GM12878 (cell line): ENCODE data around the gene ADGRG4. TPM values are rescaled to one million over a fixed set of nuclear protein-coding genes. Genes with fewer than 3 reads are reported as not detected.

Source experiments
- ATAC-seq: fragments of 200-7000 bp; cut with Tn5 transposase; 3 replicates; pipeline ENCODE4 v1.9.1; 2020; ENCODE audit warnings: mild to moderate bottlenecking, moderate library complexity
- BruUV-seq: library from RNA; stranded (reverse); fragments of 400-500 nt; replicated peaks from 2 replicates; lab custom pipeline; 2021; lab: Mats Ljungman, UMichigan
- CTCF ChIA-PET: fragments of 300-600 bp; sonication (Branson Sonifier 250); formaldehyde crosslinking; extraction: SDS; loops from one replicate; lab custom pipeline; 2021; ENCODE audit warnings: inconsistent platforms; lab: Yijun Ruan, JAX
- POLR2A ChIA-PET: fragments of 350-600 bp; formaldehyde crosslinking; extraction: SDS; loops from one replicate; lab custom pipeline; 2021; ENCODE audit warnings: inconsistent platforms; lab: Charles Lee
- RAD21 ChIA-PET: fragments of 300-600 bp; sonication (Branson Sonifier 250); formaldehyde crosslinking; loops from one replicate; lab custom pipeline; 2023; ENCODE audit warnings: antibody characterized with exemption; ENCODE audit not compliant: unreplicated experiment; lab: Charles Lee
- SMC1A ChIA-PET: fragments of 300-600 bp; sonication (Branson Sonifier 250); formaldehyde crosslinking; loops from one replicate; lab custom pipeline; 2023; ENCODE audit not compliant: unreplicated experiment, uncharacterized antibody; lab: Charles Lee
- DNase-seq: peaks from one replicate; pipeline ENCODE4 v3.0.0-alpha.2; 2011; ENCODE audit warnings: low read depth, low spot score
- FAIRE-seq: peaks from 3 replicates; lab custom pipeline; 2011; peaks lifted over from hg19 to GRCh38; lab: Jason Lieb, UNC
- H2AFZ ChIP-seq: 2 replicates; pipeline ENCODE4 v1.6.0; 2011; ENCODE audit warnings: low read depth, low read length, control low read depth; ENCODE audit not compliant: control insufficient read depth
- H3K27ac ChIP-seq: 2 replicates; pipeline ENCODE4 v1.5.1; 2011; ENCODE audit warnings: control low read depth; ENCODE audit not compliant: control insufficient read depth, insufficient read depth
- H3K27me3 ChIP-seq, 2 experiments: replicated peaks in 1 of 2; 2 replicates each; pipeline versions ENCODE4 v1.6.0 to v1.6.1; 2011; ENCODE audit warnings: low read length in 1 of 2; ENCODE audit not compliant: control insufficient read depth in 2 of 2, insufficient read depth in 2 of 2
- H3K36me3 ChIP-seq, 2 experiments: 2 replicates each; pipeline ENCODE4 v1.5.1; 2011; ENCODE audit warnings: low read length in 1 of 2; ENCODE audit not compliant: control insufficient read depth in 2 of 2, insufficient read depth in 2 of 2
- H3K4me1 ChIP-seq: 2 replicates; pipeline ENCODE4 v1.6.1; 2011; ENCODE audit warnings: mild to moderate bottlenecking, low read length, moderate library complexity, mixed read lengths; ENCODE audit not compliant: control insufficient read depth, insufficient read depth
- H3K4me2 ChIP-seq: 2 replicates; pipeline ENCODE4 v1.6.0; 2011; ENCODE audit warnings: control low read depth; ENCODE audit not compliant: control insufficient read depth, insufficient read depth
- H3K4me3 ChIP-seq: fragments of 200-600 bp; sonication (generic); 2 replicates; pipeline ENCODE4 v1.5.1; 2016
- H3K79me2 ChIP-seq: 2 replicates; pipeline ENCODE4 v1.6.0; 2011; ENCODE audit warnings: low read length; ENCODE audit not compliant: control insufficient read depth, insufficient read depth
- H3K9ac ChIP-seq: 2 replicates; pipeline ENCODE4 v1.8.0; 2011; ENCODE audit warnings: low read length, control low read depth, mixed read lengths; ENCODE audit not compliant: control insufficient read depth, insufficient read depth
- H3K9me3 ChIP-seq: replicated peaks from 3 replicates; pipeline ENCODE4 v1.5.1; 2011; ENCODE audit warnings: mild to moderate bottlenecking, low read length; ENCODE audit not compliant: control insufficient read depth, insufficient read depth
- H4K20me1 ChIP-seq: 2 replicates; pipeline ENCODE4 v1.6.0; 2011; ENCODE audit not compliant: control insufficient read depth, insufficient read depth
- ELK1 ChIP-seq: IDR thresholded peaks from 2 replicates; pipeline ENCODE4 v1.6.1; 2012; ENCODE audit warnings: low read depth, low read length, improper control_type of control experiment
- POLR2AphosphoS5 ChIP-seq: IDR thresholded peaks from 2 replicates; pipeline ENCODE4 v1.6.1; 2011; ENCODE audit warnings: mild to moderate bottlenecking, low read length, inconsistent platforms
- RBBP5 ChIP-seq: fragments of 200-600 bp; sonication (generic); conservative IDR thresholded peaks from 2 replicates; pipeline ENCODE4 v1.6.1; 2016
- RUNX3 ChIP-seq: IDR thresholded peaks from 2 replicates; pipeline ENCODE4 v1.6.1; 2012; ENCODE audit warnings: low read length, inconsistent platforms
- SMARCA5 ChIP-seq: fragments of 450-650 bp; IDR thresholded peaks from 2 replicates; pipeline ENCODE4 v1.6.1; 2017; ENCODE audit warnings: mild to moderate bottlenecking
- ZNF592 ChIP-seq: fragments of 450-650 bp; IDR thresholded peaks from 2 replicates; pipeline ENCODE4 v1.6.1; 2017; ENCODE audit warnings: mild to moderate bottlenecking, moderate library complexity
- WGBS: methylation state at CpG from one replicate; pipeline ENCODE4 v1.1.6; 2016; ENCODE audit warnings: low lambda C conversion rate; ENCODE audit not compliant: insufficient replicate concordance, insufficient coverage; ENCODE audit errors: missing lambda C conversion rate; 5-methylcytosine and 5-hydroxymethylcytosine counted together
- in situ Hi-C: fragments of 300-500 bp; cut with MboI; formaldehyde crosslinking; loops from 9 replicates; pipeline ENCODE4 v1.14.3; 2018; ENCODE audit warnings: mixed read lengths
- intact Hi-C: fragments of 100-400 bp; cut with micrococcal nuclease; formaldehyde crosslinking; loops from one replicate; pipeline ENCODE4 v1.14.2; 2022; ENCODE audit not compliant: unreplicated experiment
- polyA plus RNA-seq, 11 experiments: library from polyadenylated mRNA; depleted of rRNA in 4 of 11; unstranded in 6 of 11; stranded (reverse) in 5 of 11; fragments of >200 nt; fragmentation: Nextera tagmentation in 4 of 11; fragmentation: Illumina TruSeq in 1 of 11; extraction: Ambion mirVana in 4 of 11; extraction: Trizol in 1 of 11; gene quantifications; 1 replicate in 1 of 11; 2 replicates in 10 of 11; pipeline versions ENCODE4 v1.2.1 to v1.2.3, GENCODE V29; 2011 to 2016; ENCODE audit warnings: inconsistent platforms in 2 of 11, missing spikeins in 2 of 11, low read depth in 1 of 11
- total RNA-seq, 4 experiments: library from RNA; depleted of rRNA in 3 of 4; stranded (reverse); fragments of >200 nt in 3 of 4; fragmentation: Illumina TruSeq in 1 of 4; extraction: Trizol in 1 of 4; gene quantifications; 2 replicates each; pipeline versions ENCODE4 v1.2.1 to v1.2.3, GENCODE V29; 2013 to 2021

Gene ADGRG4
- total and polyA plus RNA-seq, 10 of the 15 experiments (the other 5 are each of a cell fraction or from before 2014, with no cell fraction given) = not detected

GRCh38 chrX:136256026-136256425, 44.7 kb upstream of the ADGRG4 start:
- POLR2A ChIA-PET = interaction anchor here (0.9 kb wide), 1 partner anchor 27 kb away, joined by 3 read pairs; no protein-coding TSS in a partner anchor

GRCh38 chrX:136258951-136259350, 41.8 kb upstream of the ADGRG4 start:
- intact Hi-C loops = no loop called here
- no peaks in the 10 kb centered on the region for H3K9me3 ChIP-seq
- H3K9ac ChIP-seq = no peak overlapping the region
- whole genome bisulfite sequencing = 45% methylated on average over 1 of the region's 1 CpG
- H4K20me1 ChIP-seq = no peaks in the 10 kb centered on the region
- CTCF ChIA-PET = no interaction called here
- H3K4me1 ChIP-seq = no peaks in the 10 kb centered on the region
- FAIRE-seq (no peak), ATAC-seq (no peak), DNase-seq (no peak)
- in situ Hi-C loops = no loop called here
- no peak overlapping the region for H3K27ac ChIP-seq
- H3K36me3 ChIP-seq = no peaks in the 10 kb centered on the region
- POLR2A ChIA-PET = no interaction called here
- RAD21 ChIA-PET = no interaction called here
- H2AFZ ChIP-seq = no peak overlapping the region
- no peaks in the 10 kb centered on the region for H3K27me3 ChIP-seq
- BruUV-seq = no TSS peak
- no peak overlapping the region for H3K4me2 ChIP-seq
- H3K79me2 ChIP-seq = no peaks in the 10 kb centered on the region
- H3K4me3 ChIP-seq = no peak overlapping the region
- SMC1A ChIA-PET = no interaction called here
- TF ChIP-seq SMARCA5 (no peak), ELK1 (no peak), POLR2AphosphoS5 (no peak), ZNF592 (no peak), RBBP5 (no peak)

More at GRCh38 chrX:136256026-136256425, 44.7 kb upstream of the ADGRG4 start:
- SMC1A ChIA-PET = interaction anchor here (0.7 to 1.5 kb wide), 5 partner anchors 11 to 228 kb away, joined by 3 to 4 read pairs (median 4); no protein-coding TSS in a partner anchor
- no peak overlapping the region for H3K9ac ChIP-seq
- RAD21 ChIA-PET = interaction anchor here (1.2 kb wide), 1 partner anchor 27 kb away, joined by 3 read pairs; no protein-coding TSS in a partner anchor
- no peak for ATAC-seq
- no peak for TF ChIP-seq RUNX3
- TF ChIP-seq, all 136 proteins: peak for 0
- 15% methylated on average over 7 of the region's 7 CpGs for WGBS
- no TSS peak for BruUV-seq
- in situ Hi-C loops = no loop called here
- no peak overlapping the region for H3K4me2 ChIP-seq
- no peak for DNase-seq
- H4K20me1 ChIP-seq = no peaks in the 10 kb centered on the region
- no peaks in the 10 kb centered on the region for H3K36me3 ChIP-seq
- no peaks in the 10 kb centered on the region for H3K4me1 ChIP-seq
- H3K9me3 ChIP-seq = no peaks in the 10 kb centered on the region
- no peak overlapping the region for H3K4me3 ChIP-seq
- no peak overlapping the region for H2AFZ ChIP-seq
- no peak overlapping the region for H3K27ac ChIP-seq
- CTCF ChIA-PET = interaction anchor here (0.9 to 1.1 kb wide), 2 partner anchors 16 to 228 kb away, joined by 3 to 5 read pairs; no protein-coding TSS in a partner anchor
- intact Hi-C loops = no loop called here
- FAIRE-seq = no peak
- no peaks in the 10 kb centered on the region for H3K27me3 ChIP-seq
- H3K79me2 ChIP-seq = no peaks in the 10 kb centered on the region
